A673 (cell line): ENCODE results near the gene ATP2B2. TPM values are rescaled to one million over a fixed set of nuclear protein-coding genes. Genes with fewer than 3 reads are reported as not detected.

Source experiments
- BruUV-seq: library from RNA; stranded (reverse); fragments of 400-500 nt; replicated peaks from 2 replicates; lab custom pipeline; 2021; lab: Mats Ljungman, UMichigan
- CTCF ChIA-PET: fragments of 300-600 bp; sonication (Branson Sonifier 250); formaldehyde crosslinking; loops from one replicate; lab custom pipeline; 2022; ENCODE audit warnings: antibody characterized with exemption; lab: Charles Lee
- POLR2A ChIA-PET: fragments of 300-600 bp; sonication (Branson Sonifier 250); formaldehyde crosslinking; loops from one replicate; lab custom pipeline; 2022; ENCODE audit warnings: antibody characterized with exemption; ENCODE audit not compliant: low non-redundant PET; lab: Charles Lee
- DNase-seq: peaks from one replicate; pipeline ENCODE4 v3.0.0-alpha.2; 2015; ENCODE audit warnings: low spot score
- H3K27ac ChIP-seq: fragments of 200-600 bp; sonication (generic); 2 replicates; pipeline ENCODE4 v1.5.1; 2016; ENCODE audit warnings: mixed run types, low read depth, mild to moderate bottlenecking, mixed read lengths, antibody characterized with exemption, low read length; ENCODE audit not compliant: poor library complexity, severe bottlenecking
- H3K27me3 ChIP-seq: fragments of 200-600 bp; sonication (generic); replicated peaks from 2 replicates; pipeline ENCODE4 v1.6.1; 2017; ENCODE audit warnings: mixed run types, low read depth, mild to moderate bottlenecking, mixed read lengths, antibody characterized with exemption, low read length; ENCODE audit not compliant: insufficient read depth, poor library complexity
- H3K36me3 ChIP-seq: fragments of 200-600 bp; sonication (generic); 2 replicates; pipeline ENCODE4 v1.6.1; 2016; ENCODE audit warnings: mixed run types, mild to moderate bottlenecking, mixed read lengths, antibody characterized with exemption, low read length; ENCODE audit not compliant: insufficient read depth, poor library complexity, severe bottlenecking
- H3K4me1 ChIP-seq: fragments of 200-600 bp; sonication (generic); 2 replicates; pipeline ENCODE4 v1.6.1; 2017; ENCODE audit warnings: mixed run types, mild to moderate bottlenecking, mixed read lengths, antibody characterized with exemption, low read length; ENCODE audit not compliant: insufficient read depth, poor library complexity, severe bottlenecking
- H3K4me3 ChIP-seq: fragments of 200-600 bp; sonication (generic); 2 replicates; pipeline ENCODE4 v1.5.1; 2016; ENCODE audit warnings: low read depth, mixed run types, mild to moderate bottlenecking, mixed read lengths, low read length; ENCODE audit not compliant: poor library complexity, severe bottlenecking
- H3K9me3 ChIP-seq: fragments of 200-600 bp; sonication (generic); 2 replicates; pipeline ENCODE4 v1.6.1; 2016; ENCODE audit warnings: mixed run types, low read depth, mild to moderate bottlenecking, mixed read lengths, antibody characterized with exemption, low read length; ENCODE audit not compliant: poor library complexity, severe bottlenecking
- EZH2 ChIP-seq: fragments of 200-600 bp; sonication (generic); IDR thresholded peaks from 2 replicates; pipeline ENCODE4 v1.6.1; 2017; ENCODE audit warnings: borderline replicate concordance, low read depth, mild to moderate bottlenecking, mixed read lengths, antibody characterized with exemption, low read length; ENCODE audit not compliant: poor library complexity, severe bottlenecking
- intact Hi-C: fragments of 100-400 bp; cut with micrococcal nuclease; formaldehyde crosslinking; loops from one replicate; pipeline ENCODE4 v1.10.0; 2022; ENCODE audit not compliant: unreplicated experiment
- total RNA-seq: library from RNA; stranded (reverse); gene quantifications from 2 replicates; pipeline ENCODE4 v1.2.3, GENCODE V29; 2021
- TF ChIP-seq, protein P1 (sequence below): fragments of 300-800, 200-600 bp; sonication (generic); conservative IDR thresholded peaks from 2 replicates; pipeline ENCODE4 v1.5.1; 2017; ENCODE audit warnings: low read depth, mild to moderate bottlenecking, antibody characterized with exemption, low read length, moderate library complexity, mixed read lengths

ATP2B2 gene
- total RNA-seq, 1 experiment from 2014 or later, result 0.17 TPM

GRCh38 chr3:10528046-10528445, 22.7 kb upstream of the ATP2B2 start:
- H3K4me1 ChIP-seq, result no peaks in the 10 kb centered on the region
- intact Hi-C loops, result no loop called here
- no peak overlapping the region for H3K27ac ChIP-seq
- no peak for DNase-seq
- TF ChIP-seq, protein P1, sequence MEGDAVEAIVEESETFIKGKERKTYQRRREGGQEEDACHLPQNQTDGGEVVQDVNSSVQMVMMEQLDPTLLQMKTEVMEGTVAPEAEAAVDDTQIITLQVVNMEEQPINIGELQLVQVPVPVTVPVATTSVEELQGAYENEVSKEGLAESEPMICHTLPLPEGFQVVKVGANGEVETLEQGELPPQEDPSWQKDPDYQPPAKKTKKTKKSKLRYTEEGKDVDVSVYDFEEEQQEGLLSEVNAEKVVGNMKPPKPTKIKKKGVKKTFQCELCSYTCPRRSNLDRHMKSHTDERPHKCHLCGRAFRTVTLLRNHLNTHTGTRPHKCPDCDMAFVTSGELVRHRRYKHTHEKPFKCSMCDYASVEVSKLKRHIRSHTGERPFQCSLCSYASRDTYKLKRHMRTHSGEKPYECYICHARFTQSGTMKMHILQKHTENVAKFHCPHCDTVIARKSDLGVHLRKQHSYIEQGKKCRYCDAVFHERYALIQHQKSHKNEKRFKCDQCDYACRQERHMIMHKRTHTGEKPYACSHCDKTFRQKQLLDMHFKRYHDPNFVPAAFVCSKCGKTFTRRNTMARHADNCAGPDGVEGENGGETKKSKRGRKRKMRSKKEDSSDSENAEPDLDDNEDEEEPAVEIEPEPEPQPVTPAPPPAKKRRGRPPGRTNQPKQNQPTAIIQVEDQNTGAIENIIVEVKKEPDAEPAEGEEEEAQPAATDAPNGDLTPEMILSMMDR, result no peak
- no peak for TF ChIP-seq EZH2
- no peak overlapping the region for H3K4me3 ChIP-seq
- no peaks in the 10 kb centered on the region for H3K9me3 ChIP-seq
- ChIA-PET CTCF (no interaction called here), POLR2A (no interaction called here)
- H3K36me3 ChIP-seq, result no peaks in the 10 kb centered on the region
- peaks cover 39% of the 10 kb centered on the region for H3K27me3 ChIP-seq
- BruUV-seq, result no TSS peak

- ChIA-PET POLR2A (no interaction called here), CTCF (no interaction called here)
- DNase-seq, result no peak
- no TSS peak for BruUV-seq
- H3K36me3 ChIP-seq, result no peaks in the 10 kb centered on the region
- no peak overlapping the region for H3K4me3 ChIP-seq
- no peaks in the 10 kb centered on the region for H3K9me3 ChIP-seq
- no peak overlapping the region for H3K27ac ChIP-seq
- H3K4me1 ChIP-seq, result no peaks in the 10 kb centered on the region
- intact Hi-C loops, result no loop called here
- peaks cover 39% of the 10 kb centered on the region for H3K27me3 ChIP-seq
- no peak for TF ChIP-seq EZH2
- TF ChIP-seq, protein P1, result no peak
These were observed 22.1 kb upstream of the ATP2B2 start for GRCh38 chr3:10527295-10528001.

DNA sequence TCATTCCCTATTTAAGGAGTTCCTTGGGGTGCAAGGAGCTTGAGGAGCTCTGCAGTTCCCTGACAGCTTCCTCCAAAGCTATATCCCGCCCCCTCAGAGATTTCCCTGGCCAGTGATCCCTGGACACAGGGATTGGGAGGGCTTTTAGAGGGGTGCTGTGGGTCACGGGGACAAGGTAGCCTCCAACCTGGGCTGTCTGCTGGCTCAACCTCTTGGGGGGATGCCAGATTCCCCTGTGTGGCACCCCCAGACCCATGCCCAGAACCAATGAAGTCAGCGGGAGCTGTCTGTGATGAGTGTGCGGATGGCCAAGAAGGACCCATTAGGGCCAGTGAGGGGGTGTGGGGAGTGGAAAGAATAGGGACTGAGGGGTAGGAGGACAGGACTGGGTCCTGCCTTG, 21.0 kb upstream of the ATP2B2 start:
- intact Hi-C loops, result no loop called here
- Histone ChIP-seq H3K4me1 (no peaks in the 10 kb centered on the region), H3K36me3 (no peaks in the 10 kb centered on the region), H3K4me3 (no peak overlapping the region), H3K9me3 (no peaks in the 10 kb centered on the region), H3K27ac (no peak overlapping the region), H3K27me3 (peaks cover 44% of the 10 kb centered on the region)
- no TSS peak for BruUV-seq
- DNase-seq, result no peak
- ChIA-PET POLR2A (no interaction called here), CTCF (no interaction called here)
- no peak for TF ChIP-seq EZH2
- TF ChIP-seq, protein P1, result no peak
